ENCODE measurements around the gene NUP205.

- TF ChIP-seq CTCF (conservative IDR thresholded peaks at IDR 0.05 in 1 of 2, IDR thresholded peaks at IDR 0.05 in 1 of 2; ENCODE audit: extremely low read depth in 1 of 2, insufficient read depth in 1 of 2, low read depth in 1 of 2, low read length in 2 of 2): no peak
- no peak for TF ChIP-seq EZH2 (IDR thresholded peaks at IDR 0.05; ENCODE audit: borderline replicate concordance, low read length)
Observed at GRCh38 chr7:135697276-135698049, 139.7 kb downstream of the NUP205 start.

All from mammary epithelial cell (primary cell).